Stimulated activated CD8-positive, alpha-beta memory T cell treated with anti-CD3 and anti-CD28 coated beads, Interleukin-12 subunit alpha, Interleukin-12 subunit beta, amount 100 ng/mL, for 24 hours (primary cell): ENCODE measurements around the gene CACNA1G.

Source experiments
- DNase-seq: peaks from one replicate; pipeline ENCODE4 v3.0.0-alpha.2; 2020; ENCODE audit errors: extremely low read depth

CACNA1G gene

DNA sequence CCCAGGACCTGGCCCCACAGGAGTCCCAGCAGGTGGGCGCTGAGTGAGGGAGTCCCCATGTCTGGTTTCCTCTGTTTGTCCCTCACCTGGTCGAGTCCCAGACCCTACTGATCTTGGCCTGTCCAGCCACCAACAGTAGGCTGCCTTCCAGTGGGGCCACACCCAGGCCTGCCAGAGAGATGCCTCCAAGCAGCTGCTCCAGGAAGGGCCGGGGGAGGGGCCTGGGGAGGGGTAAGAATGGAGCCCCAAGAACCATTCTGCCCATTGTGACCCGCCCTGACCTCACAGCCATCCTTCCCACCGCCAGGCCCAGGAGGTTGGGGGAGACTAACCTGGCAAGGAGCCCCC lies 12.8 kb upstream of the CACNA1G start:
- no peak for DNase-seq

DNA sequence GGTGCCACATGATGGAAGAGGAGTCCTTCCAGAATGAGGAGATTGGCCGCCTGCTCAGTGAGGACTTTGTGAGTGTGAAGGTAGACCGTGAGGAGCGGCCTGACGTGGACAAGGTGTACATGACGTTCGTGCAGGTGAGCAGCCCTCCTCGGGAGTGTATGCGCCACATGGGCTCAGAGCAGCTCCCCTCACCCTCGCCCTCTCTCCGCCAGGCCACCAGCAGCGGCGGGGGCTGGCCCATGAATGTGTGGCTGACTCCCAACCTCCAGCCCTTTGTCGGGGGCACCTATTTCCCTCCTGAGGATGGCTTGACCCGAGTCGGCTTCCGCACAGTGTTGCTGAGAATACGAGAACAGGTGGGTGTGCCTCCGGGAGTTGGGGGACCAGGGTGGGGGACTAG lies 11.7 kb upstream of the CACNA1G start:
- DNase-seq, result no peak

DNA sequence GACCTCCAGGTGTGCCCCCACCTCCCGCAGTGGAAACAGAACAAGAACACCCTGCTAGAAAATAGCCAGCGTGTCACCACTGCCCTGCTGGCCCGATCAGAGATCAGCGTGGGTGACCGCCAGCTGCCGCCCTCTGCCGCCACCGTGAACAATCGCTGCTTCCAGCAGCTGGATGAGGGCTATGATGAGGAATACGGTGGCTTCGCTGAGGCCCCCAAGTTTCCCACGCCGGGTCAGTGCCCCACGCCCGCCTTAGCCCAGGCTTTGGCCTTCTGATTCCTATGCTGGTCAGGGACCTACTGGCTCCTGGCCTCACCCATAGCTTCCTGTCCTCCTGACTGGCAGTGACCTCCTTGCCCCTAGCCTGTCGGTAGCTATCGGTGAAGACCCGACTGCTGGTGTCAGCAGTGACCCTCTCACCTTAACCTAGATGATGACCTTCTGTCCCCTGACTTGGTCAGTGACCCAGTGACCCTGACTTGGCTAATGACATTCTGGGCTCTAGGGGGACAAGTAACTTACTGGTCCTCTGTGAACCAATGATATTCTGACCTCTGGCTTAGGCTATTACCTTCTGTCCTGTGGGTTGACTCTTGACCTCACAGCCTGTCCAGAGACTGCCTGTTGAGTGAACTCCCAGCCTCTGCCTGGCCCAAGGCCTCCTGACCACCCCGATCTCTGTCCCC lies 11.1 kb upstream of the CACNA1G start:
- DNase-seq, result no peak

DNA sequence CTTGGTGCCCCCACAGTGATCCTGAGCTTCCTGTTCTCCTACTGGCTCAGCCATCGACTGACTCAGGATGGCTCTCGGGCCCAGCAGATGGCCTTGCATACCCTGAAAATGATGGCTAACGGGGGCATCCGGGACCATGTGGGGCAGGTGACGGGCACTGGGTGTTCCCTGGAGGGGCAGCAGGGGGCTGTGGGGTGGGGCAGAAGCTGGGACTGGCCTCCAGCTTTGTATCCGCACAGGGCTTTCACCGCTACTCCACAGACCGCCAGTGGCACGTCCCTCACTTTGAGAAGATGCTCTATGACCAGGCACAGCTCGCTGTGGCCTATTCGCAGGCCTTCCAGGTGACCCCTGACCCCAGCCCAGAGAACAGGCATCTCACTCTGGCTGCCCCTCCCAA lies 10.5 kb upstream of the CACNA1G start:
- no peak for DNase-seq

DNA sequence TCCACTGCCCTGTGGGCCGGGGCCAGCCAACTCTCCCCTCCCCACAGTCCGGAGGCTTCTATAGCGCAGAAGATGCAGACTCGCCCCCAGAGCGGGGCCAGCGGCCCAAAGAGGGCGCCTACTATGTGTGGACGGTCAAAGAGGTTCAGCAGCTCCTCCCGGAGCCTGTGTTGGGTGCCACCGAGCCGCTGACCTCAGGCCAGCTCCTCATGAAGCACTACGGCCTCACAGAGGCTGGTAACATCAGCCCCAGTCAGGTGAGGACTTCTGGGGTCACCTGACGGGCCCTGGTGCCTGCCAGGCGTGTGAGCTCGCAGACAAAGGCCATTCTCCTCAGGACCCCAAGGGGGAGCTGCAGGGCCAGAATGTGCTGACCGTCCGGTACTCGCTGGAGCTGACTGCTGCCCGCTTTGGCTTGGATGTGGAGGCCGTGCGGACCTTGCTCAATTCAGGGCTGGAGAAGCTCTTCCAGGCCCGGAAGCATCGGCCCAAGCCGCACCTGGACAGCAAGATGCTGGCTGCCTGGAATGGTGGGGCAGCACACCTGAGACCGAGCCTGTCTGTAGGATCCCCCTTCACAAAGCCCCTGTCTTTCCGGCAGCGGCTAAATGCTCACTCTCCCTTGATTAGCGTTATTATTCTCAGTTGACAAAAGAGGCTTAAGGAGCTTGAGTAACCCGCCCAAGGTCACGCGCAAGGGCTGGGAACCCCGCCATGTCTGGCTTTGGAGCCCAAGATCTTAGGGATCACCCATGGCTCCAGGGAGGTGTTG lies 9.7 kb upstream of the CACNA1G start:
- no peak for DNase-seq

DNA sequence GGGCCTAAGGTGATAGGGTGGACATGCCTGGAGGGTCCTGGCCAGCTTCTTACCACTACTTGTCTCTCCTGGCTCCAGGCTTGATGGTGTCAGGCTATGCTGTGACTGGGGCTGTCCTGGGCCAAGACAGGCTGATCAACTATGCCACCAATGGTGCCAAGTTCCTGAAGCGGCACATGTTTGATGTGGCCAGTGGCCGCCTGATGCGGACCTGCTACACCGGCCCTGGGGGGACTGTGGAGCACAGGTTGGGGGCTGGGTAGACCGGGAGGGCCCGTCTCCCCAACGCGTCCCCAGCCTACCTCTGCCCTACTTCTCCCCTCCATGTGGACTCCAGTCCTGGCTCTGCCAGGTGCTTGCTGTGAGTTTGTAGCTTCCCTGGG lies 9.1 kb upstream of the CACNA1G start:
- DNase-seq, result no peak

DNA sequence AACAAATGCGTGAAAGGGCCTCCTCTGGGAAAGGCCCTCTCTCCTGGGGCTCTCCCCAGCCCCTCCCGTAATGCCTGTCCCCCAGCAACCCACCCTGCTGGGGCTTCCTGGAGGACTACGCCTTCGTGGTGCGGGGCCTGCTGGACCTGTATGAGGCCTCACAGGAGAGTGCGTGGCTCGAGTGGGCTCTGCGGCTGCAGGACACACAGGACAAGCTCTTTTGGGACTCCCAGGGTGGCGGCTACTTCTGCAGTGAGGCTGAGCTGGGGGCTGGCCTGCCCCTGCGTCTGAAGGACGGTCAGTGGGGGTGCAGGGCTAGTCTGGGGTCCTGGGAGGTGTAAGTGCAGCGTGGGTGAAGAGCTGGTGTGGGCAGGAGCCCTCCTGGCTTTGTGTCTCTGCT lies 8.6 kb upstream of the CACNA1G start:
- no peak for DNase-seq

DNA sequence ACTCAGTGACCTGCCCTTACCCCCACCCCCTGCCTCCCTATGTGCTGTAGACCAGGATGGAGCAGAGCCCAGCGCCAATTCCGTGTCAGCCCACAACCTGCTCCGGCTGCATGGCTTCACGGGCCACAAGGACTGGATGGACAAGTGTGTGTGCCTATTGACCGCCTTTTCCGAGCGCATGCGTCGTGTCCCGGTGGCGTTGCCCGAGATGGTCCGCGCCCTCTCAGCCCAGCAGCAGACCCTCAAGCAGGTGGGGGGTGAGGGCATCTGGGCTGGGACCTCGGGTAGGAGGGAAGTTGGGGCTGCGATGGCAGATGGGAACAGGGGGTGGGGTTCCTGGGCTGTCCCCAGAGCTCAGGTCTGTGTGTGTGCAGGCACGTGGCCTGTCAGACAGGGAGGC lies 6.3 kb upstream of the CACNA1G start:
- no peak for DNase-seq

DNA sequence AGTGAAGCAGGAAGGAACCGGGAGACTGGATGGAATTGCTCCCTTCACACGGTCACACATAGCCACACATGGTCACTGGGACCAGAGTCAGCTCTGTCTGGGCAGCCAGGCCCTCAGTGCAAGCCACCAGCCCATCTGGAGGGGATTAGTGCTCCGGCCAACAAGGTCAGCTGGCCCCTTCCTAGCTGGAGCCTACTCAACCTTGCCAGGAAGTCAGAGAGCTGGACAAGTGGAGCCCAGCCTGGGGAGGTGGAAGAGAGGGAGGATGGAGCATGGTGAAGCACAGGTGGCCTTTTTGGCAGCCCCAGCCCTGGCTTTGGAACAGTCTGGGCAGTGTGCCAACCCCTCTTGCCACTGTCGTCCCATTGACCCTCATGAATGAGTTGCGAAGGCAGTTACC lies 3.7 kb upstream of the CACNA1G start:
- no peak for DNase-seq

DNA sequence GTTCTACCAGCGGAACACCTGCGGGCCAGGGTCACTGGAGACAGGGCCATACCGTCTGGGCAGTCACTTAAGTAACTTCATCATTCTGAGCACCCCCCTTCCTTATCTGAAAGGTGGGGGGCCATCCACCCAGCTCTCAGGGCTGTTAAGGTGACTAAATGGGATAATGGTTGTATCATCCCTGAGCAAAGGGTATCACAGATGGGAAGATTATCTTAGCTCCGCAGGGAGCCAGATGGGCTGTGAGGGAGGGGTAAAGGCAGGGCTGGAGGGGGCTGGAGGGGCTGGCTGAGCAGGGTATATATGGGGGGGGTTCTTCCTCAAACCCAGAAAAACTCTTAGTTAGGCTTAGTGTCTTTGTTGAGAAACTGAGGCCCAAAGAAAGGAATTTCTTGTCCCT lies 2.9 kb upstream of the CACNA1G start:
- no peak for DNase-seq

DNA sequence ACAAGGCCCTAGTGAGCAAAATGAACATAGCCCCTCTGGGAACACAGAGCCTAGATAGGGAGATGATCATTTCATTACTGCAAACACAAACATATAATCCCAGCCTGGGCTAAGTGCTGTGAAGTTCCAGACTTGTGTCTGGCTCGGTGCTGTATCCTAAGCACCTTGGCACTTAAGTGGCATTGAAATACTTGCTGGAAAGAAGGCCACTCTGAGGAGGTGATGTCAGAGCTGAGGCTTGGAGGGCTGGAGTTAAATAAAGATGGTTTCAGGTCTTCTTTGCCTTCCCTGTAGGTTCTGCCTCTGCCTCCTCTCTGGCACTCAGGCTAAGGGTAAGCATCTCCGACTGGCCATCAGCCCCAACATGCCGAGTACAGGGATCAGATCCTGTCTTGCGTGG lies 2.4 kb upstream of the CACNA1G start:
- DNase-seq, result no peak

DNA sequence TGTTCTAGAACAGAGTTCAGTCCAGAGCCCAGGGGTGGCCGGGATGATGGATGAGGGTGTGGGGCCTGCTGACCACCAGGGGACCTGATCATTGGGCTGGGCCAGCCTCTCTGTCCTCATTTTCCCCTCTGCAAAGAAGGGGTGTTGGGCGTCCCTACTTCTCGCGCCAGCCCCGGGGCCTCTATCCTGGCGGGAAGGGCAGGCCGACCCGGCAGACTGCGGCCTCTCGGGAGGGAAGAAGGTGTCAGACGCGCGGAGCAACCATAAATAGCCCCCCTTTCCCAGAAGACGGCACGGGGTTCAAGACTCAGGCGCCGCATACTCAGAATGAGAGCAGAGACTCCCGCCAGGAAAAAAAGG lies 2.0 kb upstream of the CACNA1G start:
- no peak for DNase-seq

DNA sequence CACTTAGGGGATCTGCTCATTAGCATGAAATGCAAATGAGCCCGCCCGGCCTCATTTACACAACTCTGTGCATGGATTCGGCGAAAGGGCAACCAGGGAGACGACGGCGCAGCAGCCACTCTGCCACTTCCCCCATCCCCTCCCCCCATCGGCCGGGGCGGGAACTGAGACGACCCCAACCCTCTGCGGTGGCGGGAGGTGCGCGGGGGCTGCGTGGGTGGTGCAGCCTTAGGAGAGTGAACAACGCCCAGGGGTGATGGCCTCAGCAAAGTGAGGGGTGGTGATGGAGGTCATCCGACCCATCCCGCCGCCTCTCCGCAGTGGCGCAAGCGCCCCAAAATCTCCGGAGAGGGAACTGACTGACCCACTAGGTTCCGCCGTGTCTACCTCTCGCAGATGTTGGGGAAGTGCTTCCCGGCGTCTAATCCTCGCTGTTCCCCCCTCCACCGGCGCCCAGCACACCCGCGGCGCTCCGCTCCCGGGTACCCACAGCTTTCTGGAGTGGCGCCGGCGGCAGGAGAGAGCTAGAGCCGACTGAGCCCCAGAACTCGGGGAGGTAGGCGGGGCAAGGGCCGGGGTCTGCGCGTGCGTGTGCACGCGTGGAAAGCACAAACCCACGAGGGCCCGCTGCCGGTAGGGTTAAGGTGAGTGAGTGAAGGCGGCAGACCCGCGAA lies 1.4 kb upstream of the CACNA1G start:
- no peak for DNase-seq

DNA sequence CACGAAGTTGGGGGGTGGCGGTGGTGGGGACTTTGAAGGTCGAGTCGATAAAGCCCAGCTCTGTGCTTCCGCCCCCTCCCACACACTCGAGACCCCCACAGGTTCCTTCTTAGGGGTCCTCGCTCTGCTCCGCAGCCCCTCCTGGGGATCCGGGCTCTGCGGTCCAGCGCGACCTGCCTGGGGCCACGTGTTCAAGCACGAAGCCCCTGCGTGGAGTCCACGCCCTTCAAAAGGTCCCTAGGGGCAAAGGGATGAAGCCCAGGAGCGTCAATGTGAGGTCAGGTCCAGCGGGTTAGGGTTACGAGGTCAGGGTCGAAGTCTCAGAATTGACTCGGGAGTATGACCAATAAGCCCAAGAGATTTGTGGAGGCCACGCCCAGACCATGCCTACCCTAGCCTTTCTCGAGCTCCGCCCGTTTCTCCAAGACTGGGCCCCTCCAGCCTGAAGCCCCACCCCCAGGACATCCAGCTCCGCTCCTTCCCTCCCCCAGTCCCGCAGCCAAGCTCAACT lies 786 bp upstream of the CACNA1G start:
- no peak for DNase-seq

DNA sequence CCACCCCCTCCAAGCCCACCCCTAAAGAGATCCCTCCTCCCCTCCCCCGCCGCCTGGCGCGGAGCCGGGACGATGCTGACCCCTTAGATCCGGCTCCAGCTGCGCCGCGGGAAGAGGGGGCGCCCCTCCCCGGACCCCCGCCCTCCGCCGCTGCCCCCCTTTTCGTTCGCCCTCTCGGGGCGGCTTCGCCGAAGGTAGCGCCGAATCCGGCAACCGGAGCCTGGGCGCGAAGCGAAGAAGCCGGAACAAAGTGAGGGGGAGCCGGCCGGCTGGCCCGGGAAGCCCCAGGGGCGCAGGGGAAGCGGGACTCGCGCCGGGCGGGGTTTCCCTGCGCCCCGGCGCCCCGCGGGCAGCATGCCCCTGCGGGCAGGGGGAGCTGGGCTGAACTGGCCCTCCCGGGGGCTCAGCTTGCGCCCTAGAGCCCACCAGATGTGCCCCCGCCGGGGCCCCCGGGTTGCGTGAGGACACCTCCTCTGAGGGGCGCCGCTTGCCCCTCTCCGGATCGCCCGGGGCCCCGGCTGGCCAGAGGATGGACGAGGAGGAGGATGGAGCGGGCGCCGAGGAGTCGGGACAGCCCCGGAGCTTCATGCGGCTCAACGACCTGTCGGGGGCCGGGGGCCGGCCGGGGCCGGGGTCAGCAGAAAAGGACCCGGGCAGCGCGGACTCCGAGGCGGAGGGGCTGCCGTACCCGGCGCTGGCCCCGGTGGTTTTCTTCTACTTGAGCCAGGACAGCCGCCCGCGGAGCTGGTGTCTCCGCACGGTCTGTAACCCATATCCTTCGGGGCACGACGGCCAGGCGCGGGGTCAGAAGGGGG lies 623 bp downstream of the CACNA1G start:
- no peak for DNase-seq

DNA sequence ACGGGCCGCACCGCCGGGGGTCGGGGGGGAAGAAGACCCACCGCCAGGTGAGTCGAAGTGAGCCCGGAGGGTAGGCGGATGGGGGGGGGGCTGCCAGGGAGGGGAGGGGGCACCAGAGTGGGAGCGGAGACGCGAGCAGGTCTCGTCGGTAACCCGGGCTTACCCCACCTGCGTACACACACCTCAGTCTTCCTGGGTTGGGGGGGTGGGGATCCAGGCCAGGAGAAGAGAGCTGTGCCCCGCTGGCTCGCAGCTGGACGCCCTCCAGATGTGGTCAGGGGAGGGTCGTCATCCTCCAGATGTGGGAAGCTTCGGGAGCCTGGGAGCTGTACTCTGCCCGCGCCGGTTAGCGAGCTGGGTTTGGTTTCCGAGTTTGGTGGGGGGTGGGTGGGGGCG lies 1.2 kb downstream of the CACNA1G start:
- DNase-seq, result no peak

DNA sequence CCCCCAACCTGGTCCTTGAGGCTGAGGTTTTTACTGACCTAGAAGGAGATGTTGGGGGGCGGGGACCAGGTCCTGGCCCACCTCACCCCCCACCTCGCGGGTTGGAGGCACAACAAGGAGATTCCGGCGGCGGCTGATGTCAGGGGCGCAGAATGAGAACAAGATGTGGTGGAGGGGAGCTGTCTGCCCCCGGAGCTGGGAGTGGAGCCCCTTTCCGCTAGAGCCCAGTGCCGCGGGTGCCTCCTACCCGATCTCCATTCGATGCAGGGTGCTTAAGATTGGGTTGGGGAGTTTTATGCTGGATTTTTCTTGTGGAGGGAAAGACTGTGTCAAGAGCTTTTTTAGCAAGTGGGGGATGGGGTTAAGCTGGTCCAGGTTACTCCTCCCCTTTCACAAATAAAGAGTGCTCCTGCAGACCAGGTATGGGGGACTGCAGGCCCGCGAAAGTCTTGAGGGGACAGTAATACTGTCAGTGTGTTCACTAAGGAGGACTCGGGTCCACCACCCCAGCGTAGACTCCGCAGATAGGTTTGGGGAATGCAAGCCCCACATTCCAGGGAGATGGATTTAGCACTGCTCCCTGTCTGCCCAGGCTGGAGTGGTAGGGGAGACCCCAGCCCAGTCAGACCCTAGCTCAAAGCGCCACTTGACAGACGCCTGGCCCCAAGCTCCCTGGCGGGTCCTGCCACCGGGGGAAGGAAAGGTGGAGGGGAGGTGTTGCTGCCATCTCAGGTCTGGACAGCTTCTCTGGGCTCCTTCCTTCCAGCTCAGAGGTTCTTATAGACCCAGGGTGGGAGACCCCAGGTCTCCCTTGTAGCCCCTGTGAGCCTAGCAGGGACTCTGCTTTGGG lies 2.0 kb downstream of the CACNA1G start:
- DNase-seq, result no peak

DNA sequence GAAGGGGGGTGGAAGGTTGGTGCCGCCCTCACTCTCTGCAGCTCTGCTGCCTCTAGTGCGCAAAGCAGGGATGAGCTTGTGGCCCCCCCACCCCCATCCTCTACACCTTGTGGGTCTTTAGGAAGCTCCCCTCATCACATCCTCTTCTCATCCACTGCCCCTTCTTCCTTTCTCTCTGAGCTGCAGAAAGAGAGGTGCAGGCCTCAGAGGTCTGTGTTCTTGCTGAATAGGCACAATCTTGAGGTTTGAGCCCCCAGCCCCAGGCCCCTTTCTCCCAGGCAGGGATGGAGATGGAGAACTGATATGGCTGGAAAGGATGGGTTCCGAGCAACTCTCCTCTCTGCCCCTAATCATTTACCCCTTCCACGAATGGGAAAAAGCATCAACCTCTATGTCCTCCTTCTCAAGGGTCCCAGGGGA lies 2.6 kb downstream of the CACNA1G start:
- DNase-seq, result no peak

DNA sequence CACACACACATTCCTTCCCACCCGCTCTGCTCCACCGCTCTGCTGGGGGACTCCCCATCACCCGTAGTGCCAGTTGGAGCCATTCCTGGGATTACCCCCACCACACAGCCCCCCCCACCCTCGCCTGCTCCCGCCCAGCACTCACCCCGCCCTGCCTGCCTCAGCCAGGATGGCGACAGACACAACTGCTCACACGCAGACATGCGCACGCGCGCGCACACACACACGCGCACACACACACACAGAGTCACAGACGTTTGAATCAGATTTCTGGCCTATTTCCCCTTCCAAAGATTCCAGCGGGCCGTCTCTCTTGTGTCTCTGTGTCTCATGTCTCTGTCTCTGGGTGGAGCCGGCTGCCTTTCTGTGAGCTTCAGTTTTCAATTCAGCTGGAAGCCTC lies 4.4 kb downstream of the CACNA1G start:
- DNase-seq, result no peak

DNA sequence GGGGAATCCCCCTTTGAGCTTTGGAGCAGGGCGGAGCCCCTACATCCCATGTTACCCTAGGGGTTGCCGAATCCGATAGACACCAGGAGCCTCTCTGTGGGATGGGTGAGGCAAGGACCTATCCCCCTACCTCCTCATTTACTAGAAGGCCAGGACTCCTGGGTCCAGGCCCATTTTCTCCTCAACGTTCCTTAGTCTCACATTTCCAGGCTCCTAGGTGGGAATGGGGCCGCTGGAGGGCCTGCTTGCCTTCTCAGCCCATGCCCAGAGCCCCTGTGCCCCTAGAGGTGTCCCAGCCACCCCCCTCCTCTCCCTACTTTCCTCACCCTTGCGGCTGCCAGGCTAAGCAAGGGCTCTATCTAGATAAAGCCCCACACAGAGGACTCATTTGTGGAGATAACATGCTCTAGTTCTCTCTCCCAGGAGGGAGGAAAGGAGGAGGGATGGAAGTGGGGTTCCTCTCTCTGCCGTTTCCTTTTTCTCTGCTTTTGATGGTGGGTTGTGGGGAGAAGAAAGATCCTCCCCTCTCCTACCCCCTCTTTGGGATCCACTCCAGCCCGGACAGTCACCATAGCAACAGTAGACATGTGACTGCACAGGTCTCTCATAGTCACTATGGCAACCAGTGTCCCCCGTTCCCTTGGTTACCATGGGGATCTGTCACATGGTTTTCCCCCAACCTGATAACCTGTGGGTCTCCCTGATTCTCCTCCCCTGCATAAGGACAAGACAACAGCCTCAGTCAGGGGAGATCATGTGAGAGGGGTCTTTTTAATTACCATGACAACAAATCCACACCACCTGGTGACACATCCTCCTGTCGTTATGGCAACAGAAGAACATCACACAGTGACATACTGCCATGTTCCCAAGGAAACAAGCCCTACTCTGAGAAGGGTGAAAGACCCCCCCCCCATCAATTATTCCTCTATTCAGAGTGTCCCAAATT lies 5.2 kb downstream of the CACNA1G start:
- no peak for DNase-seq
